Measurements from ENCODE around the gene RPS18. TPM values are rescaled to one million over a fixed set of nuclear protein-coding genes. Genes with fewer than 3 reads are reported as not detected.

Gene RPS18
- total and polyA plus RNA-seq, 9 of the 15 experiments (the other 6 are each of a cell fraction or from before 2014, with no cell fraction given) = 5,023 to 17,516 (median 8,131) TPM

- TF ChIP-seq DLX4 (CRISPR knock-in tag; IDR thresholded peaks at IDR 0.05) (no peak), KDM4B (IDR thresholded peaks at IDR 0.05; ENCODE audit: borderline replicate concordance in 2 of 2, low read depth in 1 of 2) (no peak), NFE2 (IDR thresholded peaks at IDR 0.05; ENCODE audit: low read depth) (peak; percentile 67), RERE (CRISPR knock-in tag; IDR thresholded peaks at IDR 0.05; ENCODE audit: borderline replicate concordance) (no peak), MAX (CRISPR knock-in tag; IDR thresholded peaks at IDR 0.05) (peak; percentile 37), SLC30A9 (CRISPR knock-in tag; IDR thresholded peaks at IDR 0.05) (no peak), ZBTB7A (IDR thresholded peaks at IDR 0.05; ENCODE audit: borderline replicate concordance, control insufficient read depth, low read depth, low read length) (no peak), SIN3A (IDR thresholded peaks at IDR 0.05; ENCODE audit: borderline replicate concordance in 2 of 2, control insufficient read depth in 1 of 2, low read depth in 2 of 2, low read length in 2 of 2) (no peak), PYGO2 (tag; IDR thresholded peaks at IDR 0.05) (no peak), KDM5B (IDR thresholded peaks at IDR 0.05; ENCODE audit: insufficient replicate concordance, low read depth, low read length) (peak; percentile 48)
- TF ChIP-seq, protein P1, sequence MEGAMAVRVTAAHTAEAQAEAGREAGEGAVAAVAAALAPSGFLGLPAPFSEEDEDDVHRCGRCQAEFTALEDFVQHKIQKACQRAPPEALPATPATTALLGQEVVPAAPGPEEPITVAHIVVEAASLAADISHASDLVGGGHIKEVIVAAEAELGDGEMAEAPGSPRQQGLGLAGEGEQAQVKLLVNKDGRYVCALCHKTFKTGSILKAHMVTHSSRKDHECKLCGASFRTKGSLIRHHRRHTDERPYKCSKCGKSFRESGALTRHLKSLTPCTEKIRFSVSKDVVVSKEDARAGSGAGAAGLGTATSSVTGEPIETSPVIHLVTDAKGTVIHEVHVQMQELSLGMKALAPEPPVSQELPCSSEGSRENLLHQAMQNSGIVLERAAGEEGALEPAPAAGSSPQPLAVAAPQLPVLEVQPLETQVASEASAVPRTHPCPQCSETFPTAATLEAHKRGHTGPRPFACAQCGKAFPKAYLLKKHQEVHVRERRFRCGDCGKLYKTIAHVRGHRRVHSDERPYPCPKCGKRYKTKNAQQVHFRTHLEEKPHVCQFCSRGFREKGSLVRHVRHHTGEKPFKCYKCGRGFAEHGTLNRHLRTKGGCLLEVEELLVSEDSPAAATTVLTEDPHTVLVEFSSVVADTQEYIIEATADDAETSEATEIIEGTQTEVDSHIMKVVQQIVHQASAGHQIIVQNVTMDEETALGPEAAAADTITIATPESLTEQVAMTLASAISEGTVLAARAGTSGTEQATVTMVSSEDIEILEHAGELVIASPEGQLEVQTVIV (CRISPR knock-in tag; IDR thresholded peaks at IDR 0.05; ENCODE audit: borderline replicate concordance) = no peak
- TF ChIP-seq, protein P2, sequence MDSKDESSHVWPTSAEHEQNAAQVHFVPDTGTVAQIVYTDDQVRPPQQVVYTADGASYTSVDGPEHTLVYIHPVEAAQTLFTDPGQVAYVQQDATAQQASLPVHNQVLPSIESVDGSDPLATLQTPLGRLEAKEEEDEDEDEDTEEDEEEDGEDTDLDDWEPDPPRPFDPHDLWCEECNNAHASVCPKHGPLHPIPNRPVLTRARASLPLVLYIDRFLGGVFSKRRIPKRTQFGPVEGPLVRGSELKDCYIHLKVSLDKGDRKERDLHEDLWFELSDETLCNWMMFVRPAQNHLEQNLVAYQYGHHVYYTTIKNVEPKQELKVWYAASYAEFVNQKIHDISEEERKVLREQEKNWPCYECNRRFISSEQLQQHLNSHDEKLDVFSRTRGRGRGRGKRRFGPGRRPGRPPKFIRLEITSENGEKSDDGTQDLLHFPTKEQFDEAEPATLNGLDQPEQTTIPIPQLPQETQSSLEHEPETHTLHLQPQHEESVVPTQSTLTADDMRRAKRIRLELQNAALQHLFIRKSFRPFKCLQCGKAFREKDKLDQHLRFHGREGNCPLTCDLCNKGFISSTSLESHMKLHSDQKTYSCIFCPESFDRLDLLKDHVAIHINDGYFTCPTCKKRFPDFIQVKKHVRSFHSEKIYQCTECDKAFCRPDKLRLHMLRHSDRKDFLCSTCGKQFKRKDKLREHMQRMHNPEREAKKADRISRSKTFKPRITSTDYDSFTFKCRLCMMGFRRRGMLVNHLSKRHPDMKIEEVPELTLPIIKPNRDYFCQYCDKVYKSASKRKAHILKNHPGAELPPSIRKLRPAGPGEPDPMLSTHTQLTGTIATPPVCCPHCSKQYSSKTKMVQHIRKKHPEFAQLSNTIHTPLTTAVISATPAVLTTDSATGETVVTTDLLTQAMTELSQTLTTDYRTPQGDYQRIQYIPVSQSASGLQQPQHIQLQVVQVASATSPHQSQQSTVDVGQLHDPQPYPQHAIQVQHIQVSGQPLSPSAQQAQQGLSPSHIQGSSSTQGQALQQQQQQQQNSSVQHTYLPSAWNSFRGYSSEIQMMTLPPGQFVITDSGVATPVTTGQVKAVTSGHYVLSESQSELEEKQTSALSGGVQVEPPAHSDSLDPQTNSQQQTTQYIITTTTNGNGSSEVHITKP (IDR thresholded peaks at IDR 0.05; ENCODE audit: partially characterized antibody) = no peak
Observed at GRCh38 chr6:33320315-33321181, 48.7 kb downstream of the RPS18 start (continued).

All from K562 (cell line).